Stimulated activated naive CD8-positive, alpha-beta T cell treated with anti-CD3 and anti-CD28 coated beads, Interleukin-15, Interleukin-2, amounts not matched to agents 100 ng/mL and 50 ng/mL, for 24 hours (primary cell): ENCODE results near the gene TSEN54.

ENCODE experiments used
- H3K27ac Mint-ChIP-seq: one replicate; pipeline ENCODE4 v1.8.0; 2021; ENCODE audit warnings: mild to moderate bottlenecking, mixed read lengths
- H3K27me3 Mint-ChIP-seq: one replicate; pipeline ENCODE4 v1.8.0; 2021; ENCODE audit warnings: mixed read lengths
- H3K36me3 Mint-ChIP-seq: one replicate; pipeline ENCODE4 v1.8.0; 2021; ENCODE audit warnings: low read depth, mixed read lengths
- H3K4me1 Mint-ChIP-seq: one replicate; pipeline ENCODE4 v1.8.0; 2021; ENCODE audit warnings: low read depth, mixed read lengths
- H3K4me3 Mint-ChIP-seq: one replicate; pipeline ENCODE4 v1.8.0; 2021; ENCODE audit warnings: mild to moderate bottlenecking, mixed read lengths
- H3K9me3 Mint-ChIP-seq: one replicate; pipeline ENCODE4 v1.8.0; 2021; ENCODE audit warnings: mixed read lengths

TSEN54 gene

DNA sequence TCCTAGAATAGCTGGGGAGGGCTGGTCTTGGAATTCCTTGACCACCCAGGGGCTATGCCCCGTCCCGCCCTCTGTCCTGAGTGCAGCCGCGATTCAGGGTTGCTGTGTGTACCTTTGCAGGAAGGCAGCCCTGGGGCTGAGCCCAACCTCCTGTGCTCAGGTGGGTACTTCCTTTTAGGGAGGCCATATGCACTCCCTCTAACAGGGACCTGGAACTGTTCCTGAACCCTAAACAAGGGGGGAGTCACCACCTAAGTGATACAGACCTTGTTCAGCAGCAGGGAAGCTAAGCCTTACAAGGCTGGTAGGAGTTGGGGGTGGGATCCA, 33.8 kb downstream of the TSEN54 start:
- no peak overlapping the region for H3K4me3 Mint-ChIP-seq
- H3K27me3 Mint-ChIP-seq = no peaks in the 10 kb centered on the region
- no peaks in the 10 kb centered on the region for H3K9me3 Mint-ChIP-seq
- H3K36me3 Mint-ChIP-seq = no peaks in the 10 kb centered on the region
- no peaks in the 10 kb centered on the region for H3K4me1 Mint-ChIP-seq
- H3K27ac Mint-ChIP-seq = no peak overlapping the region

DNA sequence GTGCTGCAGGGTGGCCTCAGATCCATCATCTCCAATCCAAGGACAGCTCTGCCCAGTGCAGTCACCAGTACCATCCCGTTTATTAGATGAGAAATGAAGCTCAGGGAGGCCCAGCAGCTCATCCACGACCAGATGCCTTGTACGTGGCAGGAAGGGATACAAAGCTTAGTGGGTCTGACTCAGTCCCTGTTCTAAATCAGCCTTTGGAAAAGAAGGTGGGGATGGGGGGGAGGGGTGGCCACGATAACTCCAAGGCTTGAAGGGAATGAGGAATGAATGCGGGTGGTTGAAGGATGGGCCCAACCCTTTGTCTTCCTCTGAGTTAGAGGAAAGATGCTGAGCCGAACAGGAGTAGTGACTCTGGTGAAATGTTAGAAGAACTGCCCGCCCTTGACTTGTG, 34.9 kb downstream of the TSEN54 start:
- no peaks in the 10 kb centered on the region for H3K4me1 Mint-ChIP-seq
- H3K27me3 Mint-ChIP-seq = no peaks in the 10 kb centered on the region
- H3K36me3 Mint-ChIP-seq = no peaks in the 10 kb centered on the region
- no peak overlapping the region for H3K27ac Mint-ChIP-seq
- H3K9me3 Mint-ChIP-seq = no peaks in the 10 kb centered on the region
- H3K4me3 Mint-ChIP-seq = no peak overlapping the region

DNA sequence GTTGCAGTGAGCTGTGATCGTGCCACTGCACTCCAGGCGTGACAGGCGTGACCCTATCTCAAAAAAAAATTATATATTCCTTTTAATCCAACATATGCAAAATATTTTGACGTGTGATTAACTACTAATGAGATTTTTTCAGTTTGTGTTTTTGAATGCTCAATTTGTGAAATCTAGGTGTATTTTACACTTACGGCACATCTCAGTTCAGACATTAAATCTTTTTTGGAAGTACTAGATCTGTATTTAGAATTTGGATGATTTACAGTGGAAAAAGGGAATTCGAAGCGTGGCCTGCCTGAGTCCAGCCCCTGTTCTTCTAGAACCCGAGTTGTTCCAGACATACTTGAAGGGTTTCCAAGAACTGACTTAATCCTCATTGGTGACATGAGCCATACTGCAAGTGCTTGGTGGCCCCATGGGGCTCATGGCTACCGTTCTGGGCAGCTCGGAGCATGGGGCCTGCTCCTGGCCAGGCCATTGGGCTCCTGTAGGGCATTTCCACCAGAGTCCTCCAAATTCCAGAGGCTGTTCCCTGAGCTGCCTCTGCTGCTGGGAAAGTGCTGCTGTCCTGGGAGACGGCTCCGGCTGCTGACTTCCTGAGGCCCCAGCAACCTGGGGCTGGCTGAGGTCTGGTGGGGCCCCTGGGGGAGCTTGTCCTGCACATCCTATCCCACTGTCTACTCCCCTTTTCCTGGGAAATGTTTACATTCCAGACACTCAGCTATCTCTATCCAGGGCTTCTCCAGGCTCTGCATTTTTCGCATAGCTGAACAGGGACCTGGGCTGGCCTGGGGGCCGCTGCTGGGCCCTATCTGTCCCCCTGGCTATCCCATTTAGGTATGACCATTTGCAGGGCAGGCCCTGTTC, 36.3 kb downstream of the TSEN54 start:
- no peaks in the 10 kb centered on the region for H3K27me3 Mint-ChIP-seq
- H3K9me3 Mint-ChIP-seq = no peaks in the 10 kb centered on the region
- H3K27ac Mint-ChIP-seq = no peak overlapping the region
- H3K36me3 Mint-ChIP-seq = no peaks in the 10 kb centered on the region
- no peaks in the 10 kb centered on the region for H3K4me1 Mint-ChIP-seq
- H3K4me3 Mint-ChIP-seq = no peak overlapping the region

DNA sequence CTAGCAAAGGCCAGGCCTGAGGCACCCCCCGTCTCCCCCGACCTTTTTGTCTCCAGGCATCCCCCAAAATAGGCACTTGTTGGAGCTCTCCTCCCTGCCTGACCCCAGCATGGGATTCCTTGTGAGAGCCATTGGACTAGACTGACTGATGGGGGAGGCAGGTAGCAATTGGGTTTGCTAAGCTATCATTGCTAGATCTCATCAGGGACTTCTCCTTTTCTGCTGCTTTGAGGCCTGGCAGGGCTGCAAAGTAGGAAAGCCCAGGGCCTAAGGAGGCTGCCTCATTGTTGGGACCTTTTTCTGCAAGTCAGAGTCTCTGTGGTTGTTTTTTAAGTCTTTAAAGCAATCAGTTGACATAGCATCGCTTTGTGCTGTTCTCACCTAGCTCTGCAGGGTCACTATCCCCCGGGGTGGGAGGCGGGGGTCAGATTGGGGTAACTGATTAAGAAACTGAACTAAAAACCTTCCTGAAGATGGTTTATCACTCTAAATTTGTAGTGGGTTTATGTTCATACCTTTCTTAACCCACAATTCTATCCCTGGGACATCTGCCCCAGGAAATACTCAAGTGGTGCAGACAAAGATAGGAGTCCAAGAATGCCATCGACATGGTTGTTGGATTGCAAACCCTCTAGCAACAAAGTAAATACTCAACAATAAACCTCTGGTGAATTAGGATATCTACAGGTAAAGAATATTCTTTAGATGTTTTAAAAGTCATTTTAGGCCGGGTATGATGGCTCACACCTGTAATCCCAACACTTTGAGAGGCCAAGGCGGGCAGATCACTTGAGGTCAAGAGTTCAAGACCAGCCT, 37.2 kb downstream of the TSEN54 start:
- H3K27ac Mint-ChIP-seq = no peak overlapping the region
- H3K4me3 Mint-ChIP-seq = no peak overlapping the region
- H3K9me3 Mint-ChIP-seq = no peaks in the 10 kb centered on the region
- no peaks in the 10 kb centered on the region for H3K4me1 Mint-ChIP-seq
- no peaks in the 10 kb centered on the region for H3K36me3 Mint-ChIP-seq
- no peaks in the 10 kb centered on the region for H3K27me3 Mint-ChIP-seq

DNA sequence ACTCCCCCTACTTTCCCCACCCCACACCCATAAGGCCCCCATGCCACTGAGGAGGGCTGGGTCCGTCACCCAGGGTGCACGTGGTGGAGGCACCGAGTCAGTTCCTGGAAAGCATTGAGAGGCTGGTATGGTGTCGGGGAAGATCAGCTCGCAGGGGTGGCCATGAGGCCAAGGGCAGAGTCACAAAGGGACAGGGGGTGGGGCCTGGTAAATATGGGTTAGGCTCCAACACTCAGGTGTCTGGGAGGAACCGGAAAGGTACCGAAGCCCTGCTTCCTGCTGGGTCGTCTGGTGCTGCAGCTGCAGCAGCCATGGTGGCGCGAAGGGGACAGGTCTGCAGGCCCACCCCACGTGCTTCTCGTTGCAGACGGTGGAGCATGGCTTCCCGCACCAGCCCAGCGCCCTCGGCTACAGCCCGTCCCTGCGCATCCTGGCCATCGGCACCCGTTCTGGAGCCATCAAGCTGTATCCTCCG, 39.4 kb downstream of the TSEN54 start:
- H3K27ac Mint-ChIP-seq = no peak overlapping the region
- H3K4me1 Mint-ChIP-seq = no peaks in the 10 kb centered on the region
- no peaks in the 10 kb centered on the region for H3K27me3 Mint-ChIP-seq
- H3K36me3 Mint-ChIP-seq = no peaks in the 10 kb centered on the region
- H3K4me3 Mint-ChIP-seq = no peak overlapping the region
- no peaks in the 10 kb centered on the region for H3K9me3 Mint-ChIP-seq

DNA sequence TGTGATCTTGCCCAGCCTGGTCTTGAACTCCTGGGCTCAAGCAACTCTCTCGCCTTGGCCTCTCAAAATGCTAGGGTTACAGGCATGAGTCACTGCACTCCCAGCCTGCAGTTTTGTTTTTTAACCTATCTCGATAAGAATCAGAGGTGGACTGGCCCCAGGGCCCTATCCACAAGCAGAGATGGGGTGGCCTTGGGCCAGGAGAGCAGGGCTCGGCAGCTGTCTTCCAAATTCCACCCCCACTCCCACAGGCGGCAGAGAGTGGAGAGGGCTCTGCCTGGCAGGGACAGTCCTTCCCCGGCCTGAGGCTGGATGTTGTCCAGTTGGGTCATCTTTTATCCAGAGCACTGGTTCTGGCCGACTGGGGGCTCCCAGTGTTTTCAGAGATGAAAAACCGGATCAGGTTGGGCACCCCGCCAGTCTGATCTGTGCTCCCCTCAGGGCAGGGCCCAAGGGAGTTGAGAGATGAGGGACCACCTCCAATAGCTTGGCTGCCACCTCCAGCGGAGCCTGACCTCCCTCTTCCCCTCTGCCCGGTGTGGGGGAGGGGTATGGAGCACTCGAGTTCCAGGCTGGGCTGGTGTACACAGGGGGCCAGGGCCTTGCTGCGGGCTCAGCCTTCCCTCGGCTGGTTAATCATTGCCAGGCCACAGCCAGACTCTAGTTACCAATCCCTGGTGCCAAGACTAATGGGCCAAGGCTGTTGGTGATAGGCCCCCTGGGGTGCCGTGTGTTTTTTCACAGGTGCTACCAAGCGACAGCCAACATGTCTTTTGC, 40.9 kb downstream of the TSEN54 start:
- Mint-ChIP-seq H3K36me3 (no peaks in the 10 kb centered on the region), H3K27ac (no peak overlapping the region), H3K9me3 (no peaks in the 10 kb centered on the region), H3K4me3 (no peak overlapping the region), H3K27me3 (no peaks in the 10 kb centered on the region), H3K4me1 (no peaks in the 10 kb centered on the region)

DNA sequence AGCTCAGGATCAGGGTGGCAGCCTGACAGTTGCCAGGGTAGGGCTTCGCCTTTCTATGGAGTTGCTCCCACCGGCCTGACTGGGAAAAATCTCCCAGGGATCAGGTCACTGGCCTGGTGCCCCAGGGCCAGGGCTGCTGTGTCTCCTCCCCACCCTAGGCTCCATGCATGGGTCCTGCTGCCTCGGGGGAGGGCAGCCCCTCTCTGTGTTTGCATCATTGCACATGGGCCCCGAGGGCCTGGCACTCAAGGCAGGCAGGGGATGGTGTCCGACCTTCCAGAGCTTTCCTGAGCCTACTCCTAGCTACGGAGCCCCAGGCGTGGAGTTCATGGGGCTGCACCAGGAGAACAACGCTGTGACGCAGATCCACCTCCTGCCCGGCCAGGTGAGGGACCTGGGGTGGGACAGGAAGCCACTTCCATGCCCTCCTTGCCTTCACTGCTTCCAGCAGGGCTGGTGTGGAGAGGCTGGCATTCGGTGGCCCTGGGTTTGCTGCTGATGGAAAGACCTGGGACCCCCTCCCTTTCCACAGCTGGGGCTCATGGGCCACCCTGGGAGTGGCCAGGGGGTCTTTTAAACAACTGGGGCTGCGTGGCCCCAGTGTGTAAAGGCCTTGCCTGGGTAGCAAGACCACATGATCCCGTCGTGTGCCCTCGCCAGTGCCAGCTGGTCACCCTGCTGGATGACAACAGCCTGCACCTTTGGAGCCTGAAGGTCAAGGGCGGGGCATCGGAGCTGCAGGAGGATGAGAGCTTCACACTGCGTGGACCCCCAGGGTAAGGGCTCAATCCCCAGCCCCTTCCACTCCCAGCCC, 41.7 kb downstream of the TSEN54 start:
- Mint-ChIP-seq H3K4me3 (no peak overlapping the region), H3K27me3 (no peaks in the 10 kb centered on the region), H3K27ac (no peak overlapping the region), H3K4me1 (no peaks in the 10 kb centered on the region), H3K36me3 (no peaks in the 10 kb centered on the region), H3K9me3 (no peaks in the 10 kb centered on the region)

DNA sequence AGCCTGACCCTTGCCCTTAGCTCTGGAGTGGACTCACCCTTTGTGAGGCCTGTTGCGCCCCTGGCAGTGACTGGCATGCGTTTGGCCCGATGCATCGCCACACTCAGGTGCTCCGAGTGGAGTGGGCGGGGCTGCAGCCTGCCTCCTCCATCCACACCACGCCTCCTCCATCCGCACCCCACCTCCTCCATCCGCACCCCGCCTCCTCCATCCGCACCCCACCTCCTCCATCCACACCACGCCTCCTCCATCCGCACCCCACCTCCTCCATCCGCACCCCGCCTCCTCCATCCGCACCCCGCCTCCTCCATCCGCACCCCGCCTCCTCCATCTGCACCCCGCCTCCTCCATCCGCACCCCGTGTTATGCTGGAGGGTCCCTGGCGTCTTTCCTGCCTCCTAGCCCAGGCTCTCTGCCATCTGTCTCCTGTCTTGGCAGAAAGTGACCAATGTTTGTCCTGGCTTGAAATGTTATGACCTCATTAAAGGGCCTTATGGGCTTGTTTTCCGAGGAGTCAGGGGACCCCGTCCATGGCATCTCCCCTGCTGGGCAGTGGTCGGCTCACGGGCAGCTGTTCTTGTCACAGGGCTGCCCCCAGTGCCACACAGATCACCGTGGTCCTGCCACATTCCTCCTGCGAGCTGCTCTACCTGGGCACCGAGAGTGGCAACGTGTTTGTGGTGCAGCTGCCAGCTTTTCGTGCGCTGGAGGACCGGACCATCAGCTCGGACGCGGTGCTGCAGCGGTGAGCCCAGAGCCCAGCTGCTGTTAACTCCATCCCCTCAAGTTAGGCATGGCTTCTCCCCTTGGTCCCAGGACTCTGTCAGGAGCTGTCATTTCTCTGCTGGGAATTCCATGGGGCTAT, 42.6 kb downstream of the TSEN54 start:
- no peak overlapping the region for H3K4me3 Mint-ChIP-seq
- no peak overlapping the region for H3K27ac Mint-ChIP-seq
- H3K36me3 Mint-ChIP-seq = no peaks in the 10 kb centered on the region
- H3K9me3 Mint-ChIP-seq = no peaks in the 10 kb centered on the region
- no peaks in the 10 kb centered on the region for H3K4me1 Mint-ChIP-seq
- no peaks in the 10 kb centered on the region for H3K27me3 Mint-ChIP-seq

DNA sequence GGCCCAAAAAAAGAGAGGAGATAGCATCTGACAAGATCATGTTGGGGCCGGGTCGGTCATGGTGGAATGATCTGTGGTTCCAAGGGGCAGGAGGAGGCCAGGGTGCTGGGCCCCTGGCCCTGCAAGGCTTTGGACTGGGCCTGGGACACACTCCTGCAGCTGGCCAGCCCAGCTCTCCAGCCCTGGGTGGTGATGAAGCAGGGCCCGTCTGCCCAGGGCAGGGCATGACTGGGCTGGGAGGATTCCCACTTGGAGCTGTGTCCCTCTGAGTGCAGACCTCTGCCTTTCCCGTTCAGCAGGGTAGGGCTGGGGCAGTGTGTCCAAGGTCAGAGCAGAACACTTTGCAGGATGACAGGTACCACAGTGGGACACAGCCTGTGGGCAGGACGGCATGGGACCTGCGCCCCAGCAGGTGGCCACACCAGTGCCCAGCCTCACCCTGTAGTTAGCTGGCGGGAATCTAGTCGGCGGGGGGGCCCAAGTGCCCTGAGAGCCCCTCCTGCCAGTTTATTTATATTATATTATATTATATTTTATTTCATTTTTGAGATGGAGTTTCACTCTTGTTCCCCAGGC, 43.7 kb downstream of the TSEN54 start:
- Mint-ChIP-seq H3K4me1 (no peaks in the 10 kb centered on the region), H3K36me3 (no peaks in the 10 kb centered on the region), H3K27me3 (no peaks in the 10 kb centered on the region), H3K9me3 (no peaks in the 10 kb centered on the region), H3K27ac (no peak overlapping the region), H3K4me3 (no peak overlapping the region)

DNA sequence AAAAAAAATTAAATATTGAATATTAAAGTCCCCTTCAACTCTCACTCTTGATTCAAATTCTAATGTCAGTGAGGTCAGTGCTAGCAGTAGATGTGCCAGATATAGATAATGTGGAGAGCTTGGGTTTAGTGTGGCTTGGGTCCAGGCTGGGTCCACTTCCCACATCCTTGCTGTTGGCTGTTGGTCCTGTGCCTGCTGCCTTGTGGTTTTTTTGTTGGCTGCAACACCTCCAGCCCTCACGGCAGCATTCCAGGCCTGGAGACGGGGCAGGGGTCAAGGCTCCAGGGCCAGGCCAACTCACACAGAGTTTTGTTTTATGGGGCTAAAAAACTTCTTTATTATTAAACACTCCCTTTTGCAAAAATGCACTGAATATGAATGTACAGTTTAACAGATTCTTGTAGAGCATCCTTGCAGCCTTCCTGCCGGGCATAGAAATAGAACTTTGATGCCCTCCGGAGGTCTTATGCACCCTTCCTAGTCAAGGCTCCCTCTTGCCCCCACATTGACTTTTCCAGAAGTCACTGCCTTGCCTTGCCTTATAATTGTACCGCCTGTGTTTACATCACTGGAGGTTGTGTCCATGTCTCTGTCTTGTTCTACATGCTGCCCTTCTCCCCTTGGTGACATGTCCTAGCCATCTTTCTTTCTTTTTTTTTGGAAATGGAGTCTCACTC, 45.7 kb downstream of the TSEN54 start:
- H3K4me3 Mint-ChIP-seq = no peak overlapping the region
- H3K9me3 Mint-ChIP-seq = no peaks in the 10 kb centered on the region
- peaks cover 4% of the 10 kb centered on the region for H3K4me1 Mint-ChIP-seq
- no peaks in the 10 kb centered on the region for H3K36me3 Mint-ChIP-seq
- H3K27ac Mint-ChIP-seq = no peak overlapping the region
- no peaks in the 10 kb centered on the region for H3K27me3 Mint-ChIP-seq

DNA sequence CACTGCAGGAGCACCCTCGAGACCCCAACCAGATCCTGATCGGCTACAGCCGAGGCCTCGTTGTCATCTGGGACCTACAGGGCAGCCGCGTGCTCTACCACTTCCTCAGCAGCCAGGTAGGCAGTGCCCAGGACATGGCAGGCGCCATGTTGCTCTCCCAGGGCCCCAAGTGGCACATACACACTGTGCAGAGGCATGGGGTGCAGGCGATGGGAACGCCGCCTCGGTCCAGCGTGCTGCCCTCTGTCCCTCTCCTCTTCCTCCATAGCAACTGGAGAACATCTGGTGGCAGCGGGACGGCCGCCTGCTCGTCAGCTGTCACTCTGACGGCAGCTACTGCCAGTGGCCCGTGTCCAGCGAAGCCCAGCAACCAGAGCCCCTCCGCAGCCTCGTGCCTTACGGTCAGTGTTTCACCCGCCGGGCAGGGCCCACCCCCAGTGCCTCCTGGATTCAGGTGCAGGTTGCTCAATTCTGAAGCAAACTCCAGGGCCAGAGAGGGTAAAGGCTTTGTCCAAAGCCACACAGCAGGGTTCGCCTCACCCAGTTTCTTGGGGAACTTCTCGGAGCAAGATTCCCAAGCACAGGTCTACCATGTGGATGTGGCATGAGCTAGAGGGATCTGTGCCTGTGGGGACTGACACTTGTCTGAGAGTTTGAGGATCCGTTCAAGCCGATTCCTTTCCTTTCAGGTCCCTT, 46.9 kb downstream of the TSEN54 start:
- no peaks in the 10 kb centered on the region for H3K9me3 Mint-ChIP-seq

DNA sequence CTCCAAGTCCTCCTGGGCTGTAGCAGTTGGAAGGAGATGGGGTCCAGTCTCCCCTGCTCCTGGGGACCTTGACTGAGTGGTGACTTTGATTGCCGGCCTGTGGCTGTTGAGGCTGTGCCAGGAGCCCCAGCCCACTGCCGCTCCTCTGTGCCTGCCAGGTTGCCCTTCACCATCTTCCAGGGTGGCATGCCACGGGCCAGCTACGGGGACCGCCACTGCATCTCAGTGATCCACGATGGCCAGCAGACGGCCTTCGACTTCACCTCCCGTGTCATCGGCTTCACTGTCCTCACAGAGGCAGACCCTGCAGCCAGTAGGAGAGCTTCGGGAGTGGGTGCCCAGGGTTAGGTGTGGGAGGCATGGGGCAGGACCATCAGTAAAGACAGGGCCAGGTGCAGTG, 47.9 kb downstream of the TSEN54 start:
- H3K27ac Mint-ChIP-seq = no peak overlapping the region
- H3K36me3 Mint-ChIP-seq = no peaks in the 10 kb centered on the region
- H3K27me3 Mint-ChIP-seq = no peaks in the 10 kb centered on the region
- no peaks in the 10 kb centered on the region for H3K9me3 Mint-ChIP-seq
- peaks cover 4% of the 10 kb centered on the region for H3K4me1 Mint-ChIP-seq
- H3K4me3 Mint-ChIP-seq = no peak overlapping the region

More for the DNA sequence above, 46.9 kb downstream of the TSEN54 start:
- H3K4me3 Mint-ChIP-seq = no peak overlapping the region
- no peak overlapping the region for H3K27ac Mint-ChIP-seq
- no peaks in the 10 kb centered on the region for H3K36me3 Mint-ChIP-seq
- H3K27me3 Mint-ChIP-seq = no peaks in the 10 kb centered on the region
- H3K4me1 Mint-ChIP-seq = peaks cover 4% of the 10 kb centered on the region
